Lower lobe of right lung (tissue), 2 donors: ENCODE measurements around the gene LHB. TPM values are rescaled to one million over a fixed set of nuclear protein-coding genes. Genes with fewer than 3 reads are reported as not detected.

Experiments
- ATAC-seq, 2 donors: fragments of 200-7000 bp; cut with Tn5 transposase; one replicate each; pipeline ENCODE4 v1.9.1; 2020 to 2022; ENCODE audit warnings: mild to moderate bottlenecking in 2 of 2, moderate library complexity in 2 of 2
- DNase-seq: peaks from one replicate; pipeline ENCODE4 v3.0.0-alpha.2; 2020
- H3K27ac ChIP-seq: fragments of 200-600 bp; one replicate; pipeline ENCODE4 v1.8.0; 2022
- H3K27me3 ChIP-seq: fragments of 200-600 bp; one replicate; pipeline ENCODE4 v1.8.0; 2022; ENCODE audit warnings: low read depth
- H3K36me3 ChIP-seq: fragments of 200-600 bp; one replicate; pipeline ENCODE4 v1.8.0; 2022; ENCODE audit warnings: mild to moderate bottlenecking
- H3K4me1 ChIP-seq: fragments of 200-600 bp; one replicate; pipeline ENCODE4 v1.8.0; 2022
- H3K4me3 ChIP-seq: fragments of 200-600 bp; one replicate; pipeline ENCODE4 v1.8.0; 2022; ENCODE audit warnings: mild to moderate bottlenecking
- H3K9me3 ChIP-seq: fragments of 200-600 bp; one replicate; pipeline ENCODE4 v1.8.0; 2022
- intact Hi-C: fragments of 100-400 bp; cut with DNase I; formaldehyde crosslinking; loops from one replicate; pipeline ENCODE4 v1.11.0; 2022
- total RNA-seq: library from RNA; stranded (reverse); fragmentation: NEBNext Ultra II Directional; extraction: Animal tissue kit (Norgen Biotek cat#: 25700); gene quantifications from one replicate; pipeline ENCODE4 v1.2.1, GENCODE V29; 2021
- TF ChIP-seq, protein P1 (sequence below): fragments of 200-600 bp; IDR thresholded peaks from one replicate; pipeline ENCODE4 v1.8.0; 2022; ENCODE audit warnings: antibody characterized with exemption, mild to moderate bottlenecking
- donor health status: DM: no; HTN: yes; CAD: no; lungs with severe emphysema.

The LHB gene
- total RNA-seq, 1 donor from 2014 or later: not detected

GRCh38 chr19:48991873-48992580 is 24.9 kb downstream of the LHB start:
- TF ChIP-seq, protein P1, sequence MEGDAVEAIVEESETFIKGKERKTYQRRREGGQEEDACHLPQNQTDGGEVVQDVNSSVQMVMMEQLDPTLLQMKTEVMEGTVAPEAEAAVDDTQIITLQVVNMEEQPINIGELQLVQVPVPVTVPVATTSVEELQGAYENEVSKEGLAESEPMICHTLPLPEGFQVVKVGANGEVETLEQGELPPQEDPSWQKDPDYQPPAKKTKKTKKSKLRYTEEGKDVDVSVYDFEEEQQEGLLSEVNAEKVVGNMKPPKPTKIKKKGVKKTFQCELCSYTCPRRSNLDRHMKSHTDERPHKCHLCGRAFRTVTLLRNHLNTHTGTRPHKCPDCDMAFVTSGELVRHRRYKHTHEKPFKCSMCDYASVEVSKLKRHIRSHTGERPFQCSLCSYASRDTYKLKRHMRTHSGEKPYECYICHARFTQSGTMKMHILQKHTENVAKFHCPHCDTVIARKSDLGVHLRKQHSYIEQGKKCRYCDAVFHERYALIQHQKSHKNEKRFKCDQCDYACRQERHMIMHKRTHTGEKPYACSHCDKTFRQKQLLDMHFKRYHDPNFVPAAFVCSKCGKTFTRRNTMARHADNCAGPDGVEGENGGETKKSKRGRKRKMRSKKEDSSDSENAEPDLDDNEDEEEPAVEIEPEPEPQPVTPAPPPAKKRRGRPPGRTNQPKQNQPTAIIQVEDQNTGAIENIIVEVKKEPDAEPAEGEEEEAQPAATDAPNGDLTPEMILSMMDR: no peak
- Histone ChIP-seq H3K27ac (peak overlapping the region; percentile 91), H3K27me3 (no peaks in the 10 kb centered on the region), H3K4me1 (peaks cover 31% of the 10 kb centered on the region), H3K9me3 (no peaks in the 10 kb centered on the region), H3K36me3 (peaks cover 26% of the 10 kb centered on the region), H3K4me3 (peak overlapping the region; percentile 69)
- intact Hi-C loops: no loop called here
- peak; percentile 63 for DNase-seq
- ATAC-seq: peak; percentile 57 to 67

DNA sequence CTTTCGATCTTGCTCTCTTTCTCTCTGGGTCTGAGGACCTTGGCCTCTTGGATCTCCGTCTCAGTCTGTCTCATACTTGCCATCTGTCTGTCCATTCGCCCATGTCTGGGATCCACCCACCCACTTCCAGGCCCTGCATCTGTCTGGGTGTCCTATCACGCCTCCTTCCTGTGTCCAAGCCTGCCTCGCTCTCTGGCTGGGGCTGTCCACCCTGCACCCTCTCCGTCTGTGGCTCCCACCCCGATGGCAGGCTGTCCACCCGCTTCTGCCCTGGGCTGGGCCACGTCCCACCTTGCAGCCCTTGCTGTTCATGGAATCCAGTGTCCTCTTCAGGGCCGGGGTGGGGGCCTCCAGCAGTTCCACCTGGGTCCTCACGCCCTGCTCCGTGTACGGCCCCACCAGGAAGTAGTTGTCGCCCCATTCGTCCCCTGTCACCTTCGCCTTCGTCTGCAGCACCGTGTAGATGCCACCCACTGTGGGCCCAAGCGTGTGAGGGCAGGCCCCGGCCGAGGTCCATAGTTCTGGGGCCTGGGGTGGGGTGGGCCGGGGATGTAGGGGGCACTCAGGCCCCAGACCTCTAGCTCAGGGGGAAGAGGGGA is 25.8 kb downstream of the LHB start:
- intact Hi-C loops: no loop called here
- Histone ChIP-seq H3K36me3 (peaks cover 35% of the 10 kb centered on the region), H3K27me3 (no peaks in the 10 kb centered on the region), H3K4me1 (peaks cover 31% of the 10 kb centered on the region), H3K9me3 (no peaks in the 10 kb centered on the region), H3K27ac (no peak overlapping the region), H3K4me3 (peak overlapping the region; percentile 69)
- ATAC-seq (no peak), DNase-seq (peak; percentile 50)
- TF ChIP-seq, protein P1: no peak

GRCh38 chr19:48990400-48990799 is 26.5 kb downstream of the LHB start:
- H3K9me3 ChIP-seq: no peaks in the 10 kb centered on the region
- DNase-seq: no peak
- TF ChIP-seq, protein P1: no peak
- H3K27ac ChIP-seq: no peak overlapping the region
- H3K36me3 ChIP-seq: peaks cover 42% of the 10 kb centered on the region
- no peak overlapping the region for H3K4me3 ChIP-seq
- intact Hi-C loops: no loop called here
- H3K27me3 ChIP-seq: no peaks in the 10 kb centered on the region
- H3K4me1 ChIP-seq: peaks cover 31% of the 10 kb centered on the region
- ATAC-seq: no peak

DNA sequence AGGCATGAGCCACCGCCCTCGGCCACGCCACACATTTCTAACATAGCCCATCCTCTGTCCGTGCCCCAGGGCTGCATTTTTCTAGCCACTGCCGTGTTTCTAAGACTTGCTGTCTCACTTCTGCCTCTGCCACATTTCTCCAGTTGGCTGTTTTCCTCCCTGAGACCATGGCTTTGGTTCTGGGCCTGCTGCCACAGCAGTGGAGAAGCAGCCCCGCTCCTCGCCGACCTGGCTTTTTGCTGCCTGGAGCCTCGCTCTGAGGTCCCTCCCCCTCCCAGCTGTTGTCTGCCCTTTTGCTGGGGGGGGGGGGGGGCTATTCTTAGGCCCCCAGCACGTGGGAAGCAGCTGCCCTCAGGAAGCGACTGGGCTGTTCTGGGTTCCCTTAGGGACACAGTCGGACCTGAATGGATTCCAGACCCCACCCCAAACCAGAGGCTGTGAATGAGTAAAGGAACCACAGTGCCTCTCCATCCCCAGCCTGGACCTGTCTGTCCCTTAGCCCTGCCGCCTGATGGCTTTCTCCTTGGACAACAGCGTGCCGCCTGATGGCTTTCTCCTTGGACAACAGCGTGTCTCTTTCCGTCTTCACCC is 27.1 kb downstream of the LHB start:
- H3K4me1 ChIP-seq: peaks cover 28% of the 10 kb centered on the region
- DNase-seq: no peak

DNA sequence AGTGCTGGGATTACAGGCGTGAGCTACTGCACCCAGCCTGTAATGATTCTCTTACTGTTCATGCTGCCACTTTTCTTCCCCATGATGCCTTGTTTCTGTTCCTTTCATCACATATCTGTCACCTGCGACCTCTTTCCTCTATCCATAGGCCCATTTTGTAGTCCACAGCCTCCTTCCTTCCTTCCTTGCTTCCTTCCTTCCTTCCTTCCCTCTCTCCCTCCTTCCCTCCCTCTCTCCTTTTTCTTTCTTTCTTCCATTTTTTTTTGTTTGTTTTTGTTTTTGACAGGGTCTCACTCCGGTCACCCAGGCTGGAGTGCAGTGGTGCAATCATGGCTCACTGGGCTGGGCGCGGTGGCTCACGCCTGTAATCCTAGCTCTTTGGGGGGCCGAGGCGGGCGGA is 28.0 kb downstream of the LHB start:
- intact Hi-C loops: no loop called here
- no peak for ATAC-seq
- H3K27me3 ChIP-seq: no peaks in the 10 kb centered on the region
- H3K27ac ChIP-seq: no peak overlapping the region
- H3K9me3 ChIP-seq: no peaks in the 10 kb centered on the region
- no peak for DNase-seq
- TF ChIP-seq, protein P1: no peak
- peaks cover 19% of the 10 kb centered on the region for H3K4me1 ChIP-seq
- peaks cover 58% of the 10 kb centered on the region for H3K36me3 ChIP-seq
- no peak overlapping the region for H3K4me3 ChIP-seq

More for the DNA sequence above, 27.1 kb downstream of the LHB start:
- no peak overlapping the region for H3K4me3 ChIP-seq
- ATAC-seq: no peak
- intact Hi-C loops: no loop called here
- peaks cover 48% of the 10 kb centered on the region for H3K36me3 ChIP-seq
- H3K27me3 ChIP-seq: no peaks in the 10 kb centered on the region
- no peak overlapping the region for H3K27ac ChIP-seq
- no peaks in the 10 kb centered on the region for H3K9me3 ChIP-seq
- TF ChIP-seq, protein P1: no peak
